Measurements from ENCODE around the gene THAP4. TPM values are rescaled to one million over a fixed set of nuclear protein-coding genes. Genes with fewer than 3 reads are reported as not detected.

The THAP4 gene
- total and polyA plus RNA-seq, 2 of the 4 experiments (the other 2 are of a cell fraction): 33.9 to 55.1 TPM

DNA sequence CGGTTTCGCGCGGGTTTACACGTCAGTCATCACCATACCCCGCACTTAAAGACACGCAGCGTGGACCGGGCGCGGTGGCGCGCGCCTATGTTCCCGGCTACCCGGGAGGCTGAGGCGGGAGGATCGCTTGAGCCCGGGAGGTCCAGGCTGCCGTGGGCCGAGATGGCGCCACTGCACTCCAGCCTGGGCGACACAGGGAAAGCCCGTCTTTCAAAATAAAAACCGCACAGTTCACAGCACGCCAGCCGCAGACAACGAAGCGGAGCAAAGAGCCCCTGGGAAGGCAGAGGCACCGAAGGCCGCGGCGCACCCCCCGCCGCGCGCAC lies 49.3 kb upstream of the THAP4 start (continued):
- TF ChIP-seq MAZ (IDR thresholded peaks at IDR 0.05; ENCODE audit: borderline replicate concordance, low read depth, low read length): no peak

GRCh38 chr2:241680827-241681599 lies 44.1 kb upstream of the THAP4 start:
- Histone ChIP-seq H3K56ac (ENCODE audit: extremely low read depth, insufficient read depth, low read length) (peak overlapping the region; percentile 65; the same call in 1 of the 2 replicates), H2AK9ac (replicated peaks; ENCODE audit: low read depth, low read length, poor library complexity) (peak overlapping the region; percentile 70), H2BK120ac (ENCODE audit: low read depth, low read length) (peak overlapping the region; percentile 52; the same call in 1 of the 2 replicates), H2BK15ac (ENCODE audit: low read depth, low read length) (no peak overlapping the region), H3K27me3 (ENCODE audit: control insufficient read depth, insufficient read depth, low read length) (no peaks in the 10 kb centered on the region), H3K23ac (ENCODE audit: low read depth, low read length) (peak overlapping the region; percentile 90), H3K79me1 (ENCODE audit: low read depth in 1 of 2, low read length in 2 of 2) (peaks cover 22 to 57% of the 10 kb centered on the region in 2 experiments), H3K4me3 (ENCODE audit: insufficient read depth, low read depth, low read length) (no peak overlapping the region), H3K4me1 (ENCODE audit: control insufficient read depth, insufficient read depth, low read length) (peaks cover 11% of the 10 kb centered on the region), H2BK5ac (ENCODE audit: low read depth, low read length, poor library complexity, severe bottlenecking) (peak overlapping the region; percentile 84), H3K27ac (ENCODE audit: insufficient read depth, low read length) (peak overlapping the region; percentile 76), H3K9me1 (ENCODE audit: insufficient read depth, low read length) (0 out of 2 replicates have a peak, but pooled peaks cover 3% of the 10 kb centered on the region), H2AFZ (replicated peaks; ENCODE audit: low read length, poor library complexity) (peak overlapping the region; percentile 6), H4K91ac (ENCODE audit: insufficient read depth, low read depth, low read length) (peak overlapping the region; percentile 48; the same call in 1 of the 2 replicates), H4K8ac (ENCODE audit: low read depth in 2 of 2, low read length in 2 of 2) (peak overlapping the region; percentile 24 to 43; a peak in 2 of 4 replicates), H2AK5ac (ENCODE audit: low read depth, low read length) (peak overlapping the region; percentile 64), H4K5ac (ENCODE audit: low read depth, low read length) (no peak overlapping the region), H4K20me1 (ENCODE audit: insufficient read depth, low read length) (peaks cover 15% of the 10 kb centered on the region; the same call in 1 of the 2 replicates), H3K9ac (ENCODE audit: low read depth, low read length) (0 out of 2 replicates have a peak overlapping the region, but pooled peaks have one; percentile 11), H3K18ac (ENCODE audit: low read depth, low read length) (no peak overlapping the region), H3K36me3 (ENCODE audit: control insufficient read depth, insufficient read depth, low read length) (peaks cover 33% of the 10 kb centered on the region), H2BK20ac (ENCODE audit: low read depth, low read length) (peak overlapping the region; percentile 57), H3K9me3 (ENCODE audit: control insufficient read depth, insufficient read depth, low read length) (no peaks in the 10 kb centered on the region), H3K14ac (replicated peaks; ENCODE audit: low read depth, low read length) (peak overlapping the region; percentile 65), H3K4me2 (ENCODE audit: low read depth, low read length) (peak overlapping the region; percentile 76), H3K4ac (ENCODE audit: low read depth, low read length) (peak overlapping the region; percentile 67)
- dilution Hi-C loops (cut with HindIII; ENCODE audit: low sequenced_read_pairs, unreplicated experiment) (no loop called here), intact Hi-C loops (cut with micrococcal nuclease) (no loop called here), in situ Hi-C loops (cut with MboI; ENCODE audit: low sequenced_read_pairs) (no loop called here)
- ChIA-PET CTCF (no interaction called here), POLR2A (ENCODE audit: unreplicated experiment) (no interaction called here)
- BruUV-seq (replicated peaks): no TSS peak
- peak; percentile 96 for ATAC-seq (ENCODE audit: low read depth)
- DNase-seq: peak; percentile 99
- 20% methylated on average over 2 of the region's 14 CpGs; no CpG with 5 or more reads in 1 of the 2 experiments for WGBS, 2 experiments (ENCODE audit: extremely low coverage in 2 of 2, insufficient read length in 1 of 2)
- TF ChIP-seq SMC3 (IDR thresholded peaks at IDR 0.05; ENCODE audit: low read depth, low read length): no peak
- TF ChIP-seq CTCF (conservative IDR thresholded peaks at IDR 0.05; ENCODE audit: low read depth, low read length): no peak
- TF ChIP-seq MAFK (IDR thresholded peaks at IDR 0.05; ENCODE audit: low read depth, low read length): peak; percentile 56; the same call in 1 of the 2 replicates
- peak; percentile 63; the same call in 1 of the 2 replicates for TF ChIP-seq MXI1 (IDR thresholded peaks at IDR 0.05; ENCODE audit: borderline replicate concordance, low read depth, low read length)
- no peak for TF ChIP-seq CHD1 (IDR thresholded peaks at IDR 0.05; ENCODE audit: low read depth, low read length)
- peak; percentile 57; the same call in 1 of the 2 replicates for TF ChIP-seq MAZ (IDR thresholded peaks at IDR 0.05; ENCODE audit: borderline replicate concordance, low read depth, low read length)
- peak; percentile 96 for TF ChIP-seq FOS (IDR thresholded peaks at IDR 0.05; ENCODE audit: low read depth, low read length)
- TF ChIP-seq RCOR1 (IDR thresholded peaks at IDR 0.05; ENCODE audit: insufficient replicate concordance, low read length): peak; percentile 82
- TF ChIP-seq RFX5 (IDR thresholded peaks at IDR 0.05; ENCODE audit: low read depth, low read length): no peak
- TF ChIP-seq CEBPB (IDR thresholded peaks at IDR 0.05; ENCODE audit: low read depth, low read length): peak; percentile 22; the same call in 1 of the 2 replicates
- peak; percentile 75 for TF ChIP-seq BHLHE40 (IDR thresholded peaks at IDR 0.05; ENCODE audit: low read depth, low read length)
- TF ChIP-seq NFE2L2 (IDR thresholded peaks at IDR 0.05; ENCODE audit: low read depth, low read length): peak; percentile 26; the same call in 1 of the 2 replicates
